ENCODE data around the gene CATSPERE. TPM values are rescaled to one million over a fixed set of nuclear protein-coding genes. Genes with fewer than 3 reads are reported as not detected.

CATSPERE gene
- total RNA-seq, 2 experiments from 2014 or later: 0.20 to 0.58 TPM

- peaks cover 5% of the 10 kb centered on the region for H3K36me3 Mint-ChIP-seq (ENCODE audit: low read depth)
- DNase-seq (no peak), ATAC-seq (no peak)
- no peaks in the 10 kb centered on the region for H3K27me3 Mint-ChIP-seq
- POLR2A ChIA-PET: interaction anchor here (0.7 kb wide), 1 partner anchor 549 kb away, joined by 3 read pairs; no protein-coding TSS in a partner anchor
- no peak overlapping the region for H3K27ac Mint-ChIP-seq
- peaks cover 13% of the 10 kb centered on the region for H3K9me3 Mint-ChIP-seq
- CTCF ChIA-PET: no interaction called here
- H3K4me1 Mint-ChIP-seq (ENCODE audit: low read depth): no peaks in the 10 kb centered on the region
- H3K4me3 Mint-ChIP-seq: no peak overlapping the region
- TF ChIP-seq CTCF (IDR thresholded peaks at IDR 0.05): no peak
- intact Hi-C loops (cut with micrococcal nuclease): no loop called here
Measured at GRCh38 chr1:244502630-244503029, 41.6 kb downstream of the CATSPERE start.

- Mint-ChIP-seq H3K36me3 (ENCODE audit: low read depth) (peaks cover 9% of the 10 kb centered on the region), H3K4me1 (ENCODE audit: low read depth) (no peaks in the 10 kb centered on the region), H3K4me3 (no peak overlapping the region), H3K27ac (no peak overlapping the region), H3K27me3 (no peaks in the 10 kb centered on the region), H3K9me3 (peaks cover 14% of the 10 kb centered on the region)
- ChIA-PET CTCF (no interaction called here), POLR2A (no interaction called here)
- no peak for DNase-seq
- intact Hi-C loops (cut with micrococcal nuclease): no loop called here
- TF ChIP-seq CTCF (IDR thresholded peaks at IDR 0.05): no peak
- ATAC-seq: no peak
Measured at GRCh38 chr1:244513493-244513892, 52.4 kb downstream of the CATSPERE start.

- no peaks in the 10 kb centered on the region for H3K27me3 Mint-ChIP-seq
- peaks cover 13% of the 10 kb centered on the region for H3K36me3 Mint-ChIP-seq (ENCODE audit: low read depth)
- no peak for DNase-seq
- no peak for TF ChIP-seq CTCF (IDR thresholded peaks at IDR 0.05)
- H3K4me1 Mint-ChIP-seq (ENCODE audit: low read depth): no peaks in the 10 kb centered on the region
- CTCF ChIA-PET: no interaction called here
- ATAC-seq: no peak
- intact Hi-C loops (cut with micrococcal nuclease): no loop called here
- no peak overlapping the region for H3K27ac Mint-ChIP-seq
- peaks cover 15% of the 10 kb centered on the region for H3K9me3 Mint-ChIP-seq
- POLR2A ChIA-PET: no interaction called here
- no peak overlapping the region for H3K4me3 Mint-ChIP-seq
Measured at GRCh38 chr1:244515680-244516079, 54.6 kb downstream of the CATSPERE start.

- intact Hi-C loops (cut with micrococcal nuclease): no loop called here
- no peak overlapping the region for H3K27ac Mint-ChIP-seq
- H3K27me3 Mint-ChIP-seq: no peaks in the 10 kb centered on the region
- no peak for TF ChIP-seq CTCF (IDR thresholded peaks at IDR 0.05)
- H3K36me3 Mint-ChIP-seq (ENCODE audit: low read depth): peaks cover 9% of the 10 kb centered on the region
- H3K4me3 Mint-ChIP-seq: no peak overlapping the region
- ChIA-PET CTCF (no interaction called here), POLR2A (no interaction called here)
- no peaks in the 10 kb centered on the region for H3K4me1 Mint-ChIP-seq (ENCODE audit: low read depth)
- ATAC-seq (no peak), DNase-seq (no peak)
- peaks cover 4% of the 10 kb centered on the region for H3K9me3 Mint-ChIP-seq
Measured at GRCh38 chr1:244536316-244536715, 75.2 kb downstream of the CATSPERE start.

GRCh38 chr1:244545511-244545910 lies 84.4 kb downstream of the CATSPERE start:
- CTCF ChIA-PET: no interaction called here

More at GRCh38 chr1:244545511-244545910, 84.4 kb downstream of the CATSPERE start:
- intact Hi-C loops (cut with micrococcal nuclease): no loop called here
- POLR2A ChIA-PET: no interaction called here
- no peak for TF ChIP-seq CTCF (IDR thresholded peaks at IDR 0.05)
- Mint-ChIP-seq H3K27me3 (no peaks in the 10 kb centered on the region), H3K4me3 (no peak overlapping the region), H3K36me3 (ENCODE audit: low read depth) (no peaks in the 10 kb centered on the region), H3K9me3 (peaks cover 21% of the 10 kb centered on the region), H3K4me1 (ENCODE audit: low read depth) (no peaks in the 10 kb centered on the region), H3K27ac (no peak overlapping the region)
- ATAC-seq: no peak
- DNase-seq: no peak

Data from activated CD8-positive, alpha-beta T cell treated with anti-CD3 and anti-CD28 coated beads for 36 hours (primary cell).